ENCODE results near the gene CDK4. TPM values are rescaled to one million over a fixed set of nuclear protein-coding genes. Genes with fewer than 3 reads are reported as not detected.

The CDK4 gene
- total and polyA plus RNA-seq, 2 of the 13 experiments (the other 11 are each of a cell fraction or from before 2014, with no cell fraction given): 191 to 209 TPM

DNA sequence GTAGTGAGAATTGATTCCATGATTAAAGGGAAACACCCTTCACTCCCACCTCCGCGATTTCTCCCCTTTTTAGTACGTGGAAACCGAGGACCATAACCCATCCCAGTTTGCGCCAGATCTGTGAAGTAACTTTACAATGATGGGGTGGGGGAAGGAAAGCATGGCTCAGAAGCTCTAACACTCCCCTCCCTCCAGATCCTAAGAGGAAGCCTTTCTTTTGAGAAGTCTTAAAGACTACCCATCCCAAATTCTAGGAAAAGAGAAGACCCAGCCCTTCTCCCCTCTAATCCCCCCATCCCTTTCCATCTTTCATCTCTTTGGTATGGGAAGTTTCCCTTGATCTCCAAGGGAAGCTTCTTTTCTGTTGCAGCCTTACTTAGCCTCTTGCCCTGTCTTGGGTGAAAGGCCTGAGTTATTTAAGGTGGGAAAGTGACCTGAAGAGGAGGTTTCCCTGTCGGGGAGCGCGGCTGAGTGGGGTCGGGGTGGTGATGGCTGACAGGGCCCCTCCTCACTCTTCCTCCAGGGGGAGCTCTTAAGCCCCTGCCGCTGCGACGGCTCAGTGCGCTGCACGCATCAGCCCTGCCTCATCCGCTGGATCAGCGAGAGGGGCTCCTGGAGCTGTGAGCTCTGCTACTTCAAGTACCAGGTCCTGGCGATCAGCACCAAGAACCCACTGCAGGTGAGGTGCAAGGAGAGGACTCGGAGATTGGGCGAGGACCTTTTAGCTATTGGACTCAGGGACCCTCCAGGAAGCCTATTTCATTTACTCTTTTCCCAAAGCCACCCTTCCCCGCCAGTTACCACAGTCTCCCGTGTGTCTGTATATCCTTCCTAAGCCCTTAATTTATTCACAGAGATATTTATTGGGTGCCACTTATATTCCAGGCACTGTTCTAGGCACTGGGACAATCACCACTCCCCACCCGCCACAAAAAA lies 4.6 kb upstream of the CDK4 start (continued):
- TF ChIP-seq, protein P1, sequence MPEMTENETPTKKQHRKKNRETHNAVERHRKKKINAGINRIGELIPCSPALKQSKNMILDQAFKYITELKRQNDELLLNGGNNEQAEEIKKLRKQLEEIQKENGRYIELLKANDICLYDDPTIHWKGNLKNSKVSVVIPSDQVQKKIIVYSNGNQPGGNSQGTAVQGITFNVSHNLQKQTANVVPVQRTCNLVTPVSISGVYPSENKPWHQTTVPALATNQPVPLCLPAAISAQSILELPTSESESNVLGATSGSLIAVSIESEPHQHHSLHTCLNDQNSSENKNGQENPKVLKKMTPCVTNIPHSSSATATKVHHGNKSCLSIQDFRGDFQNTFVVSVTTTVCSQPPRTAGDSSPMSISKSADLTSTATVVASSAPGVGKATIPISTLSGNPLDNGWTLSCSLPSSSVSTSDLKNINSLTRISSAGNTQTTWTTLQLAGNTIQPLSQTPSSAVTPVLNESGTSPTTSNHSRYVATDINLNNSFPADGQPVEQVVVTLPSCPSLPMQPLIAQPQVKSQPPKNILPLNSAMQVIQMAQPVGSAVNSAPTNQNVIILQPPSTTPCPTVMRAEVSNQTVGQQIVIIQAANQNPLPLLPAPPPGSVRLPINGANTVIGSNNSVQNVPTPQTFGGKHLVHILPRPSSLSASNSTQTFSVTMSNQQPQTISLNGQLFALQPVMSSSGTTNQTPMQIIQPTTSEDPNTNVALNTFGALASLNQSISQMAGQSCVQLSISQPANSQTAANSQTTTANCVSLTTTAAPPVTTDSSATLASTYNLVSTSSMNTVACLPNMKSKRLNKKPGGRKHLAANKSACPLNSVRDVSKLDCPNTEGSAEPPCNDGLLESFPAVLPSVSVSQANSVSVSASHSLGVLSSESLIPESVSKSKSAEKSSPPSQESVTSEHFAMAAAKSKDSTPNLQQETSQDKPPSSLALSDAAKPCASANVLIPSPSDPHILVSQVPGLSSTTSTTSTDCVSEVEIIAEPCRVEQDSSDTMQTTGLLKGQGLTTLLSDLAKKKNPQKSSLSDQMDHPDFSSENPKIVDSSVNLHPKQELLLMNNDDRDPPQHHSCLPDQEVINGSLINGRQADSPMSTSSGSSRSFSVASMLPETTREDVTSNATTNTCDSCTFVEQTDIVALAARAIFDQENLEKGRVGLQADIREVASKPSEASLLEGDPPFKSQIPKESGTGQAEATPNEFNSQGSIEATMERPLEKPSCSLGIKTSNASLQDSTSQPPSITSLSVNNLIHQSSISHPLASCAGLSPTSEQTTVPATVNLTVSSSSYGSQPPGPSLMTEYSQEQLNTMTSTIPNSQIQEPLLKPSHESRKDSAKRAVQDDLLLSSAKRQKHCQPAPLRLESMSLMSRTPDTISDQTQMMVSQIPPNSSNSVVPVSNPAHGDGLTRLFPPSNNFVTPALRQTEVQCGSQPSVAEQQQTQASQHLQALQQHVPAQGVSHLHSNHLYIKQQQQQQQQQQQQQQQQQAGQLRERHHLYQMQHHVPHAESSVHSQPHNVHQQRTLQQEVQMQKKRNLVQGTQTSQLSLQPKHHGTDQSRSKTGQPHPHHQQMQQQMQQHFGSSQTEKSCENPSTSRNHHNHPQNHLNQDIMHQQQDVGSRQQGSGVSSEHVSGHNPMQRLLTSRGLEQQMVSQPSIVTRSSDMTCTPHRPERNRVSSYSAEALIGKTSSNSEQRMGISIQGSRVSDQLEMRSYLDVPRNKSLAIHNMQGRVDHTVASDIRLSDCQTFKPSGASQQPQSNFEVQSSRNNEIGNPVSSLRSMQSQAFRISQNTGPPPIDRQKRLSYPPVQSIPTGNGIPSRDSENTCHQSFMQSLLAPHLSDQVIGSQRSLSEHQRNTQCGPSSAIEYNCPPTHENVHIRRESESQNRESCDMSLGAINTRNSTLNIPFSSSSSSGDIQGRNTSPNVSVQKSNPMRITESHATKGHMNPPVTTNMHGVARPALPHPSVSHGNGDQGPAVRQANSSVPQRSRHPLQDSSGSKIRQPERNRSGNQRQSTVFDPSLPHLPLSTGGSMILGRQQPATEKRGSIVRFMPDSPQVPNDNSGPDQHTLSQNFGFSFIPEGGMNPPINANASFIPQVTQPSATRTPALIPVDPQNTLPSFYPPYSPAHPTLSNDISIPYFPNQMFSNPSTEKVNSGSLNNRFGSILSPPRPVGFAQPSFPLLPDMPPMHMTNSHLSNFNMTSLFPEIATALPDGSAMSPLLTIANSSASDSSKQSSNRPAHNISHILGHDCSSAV (CRISPR knock-in tag; IDR thresholded peaks at IDR 0.05; ENCODE audit: borderline replicate concordance): no peak
- TF ChIP-seq DMAP1 (CRISPR knock-in tag; IDR thresholded peaks at IDR 0.05) (no peak), JUND (CRISPR knock-in tag; IDR thresholded peaks at IDR 0.05) (no peak), TFE3 (CRISPR knock-in tag; IDR thresholded peaks at IDR 0.05) (no peak), TGIF2 (CRISPR knock-in tag; IDR thresholded peaks at IDR 0.05) (0 out of 2 replicates have a peak, but pooled peaks have one; percentile 21), ZFY (CRISPR knock-in tag; IDR thresholded peaks at IDR 0.05) (0 out of 2 replicates have a peak, but pooled peaks have one; percentile 8), NFE2L1 (CRISPR knock-in tag; IDR thresholded peaks at IDR 0.05; ENCODE audit: borderline replicate concordance) (no peak), SIN3B (IDR thresholded peaks at IDR 0.05; ENCODE audit: low read length) (no peak), GABPB1 (CRISPR knock-in tag; IDR thresholded peaks at IDR 0.05) (peak; percentile 44; the same call in 1 of the 2 replicates), ZBTB42 (CRISPR knock-in tag; IDR thresholded peaks at IDR 0.05) (no peak), ZNF10 (CRISPR knock-in tag; IDR thresholded peaks at IDR 0.05; ENCODE audit: borderline replicate concordance, low read depth) (no peak), ZNF501 (CRISPR knock-in tag; IDR thresholded peaks at IDR 0.05) (0 out of 2 replicates have a peak, but pooled peaks have one; percentile 35), ZNF350 (CRISPR knock-in tag; IDR thresholded peaks at IDR 0.05; ENCODE audit: borderline replicate concordance, low read depth) (0 out of 2 replicates have a peak, but pooled peaks have one; percentile 46), ZNF841 (CRISPR knock-in tag; IDR thresholded peaks at IDR 0.05; ENCODE audit: borderline replicate concordance) (no peak), ZNF749 (CRISPR knock-in tag; IDR thresholded peaks at IDR 0.05; ENCODE audit: borderline replicate concordance) (no peak)
- TF ChIP-seq, protein P2, sequence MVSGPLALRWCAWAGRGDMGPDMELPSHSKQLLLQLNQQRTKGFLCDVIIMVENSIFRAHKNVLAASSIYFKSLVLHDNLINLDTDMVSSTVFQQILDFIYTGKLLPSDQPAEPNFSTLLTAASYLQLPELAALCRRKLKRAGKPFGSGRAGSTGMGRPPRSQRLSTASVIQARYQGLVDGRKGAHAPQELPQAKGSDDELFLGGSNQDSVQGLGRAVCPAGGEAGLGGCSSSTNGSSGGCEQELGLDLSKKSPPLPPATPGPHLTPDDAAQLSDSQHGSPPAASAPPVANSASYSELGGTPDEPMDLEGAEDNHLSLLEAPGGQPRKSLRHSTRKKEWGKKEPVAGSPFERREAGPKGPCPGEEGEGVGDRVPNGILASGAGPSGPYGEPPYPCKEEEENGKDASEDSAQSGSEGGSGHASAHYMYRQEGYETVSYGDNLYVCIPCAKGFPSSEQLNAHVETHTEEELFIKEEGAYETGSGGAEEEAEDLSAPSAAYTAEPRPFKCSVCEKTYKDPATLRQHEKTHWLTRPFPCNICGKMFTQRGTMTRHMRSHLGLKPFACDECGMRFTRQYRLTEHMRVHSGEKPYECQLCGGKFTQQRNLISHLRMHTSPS (CRISPR knock-in tag; IDR thresholded peaks at IDR 0.05; ENCODE audit: low read depth): no peak
